Kidney epithelial cell (primary cell): Measurements from ENCODE around the gene CHTF18. TPM values are rescaled to one million over a fixed set of nuclear protein-coding genes. Genes with fewer than 3 reads are reported as not detected.

Source experiments
- DNase-seq: peaks from one replicate; pipeline ENCODE4 v3.0.0-alpha.2; 2010; ENCODE audit warnings: low read depth
- H3K27me3 ChIP-seq: 2 replicates; pipeline ENCODE4 v1.6.0; 2011; ENCODE audit warnings: low read length; ENCODE audit not compliant: control insufficient read depth, insufficient read depth
- H3K36me3 ChIP-seq: 2 replicates; pipeline ENCODE4 v1.5.1; 2011; ENCODE audit warnings: low read length; ENCODE audit not compliant: control insufficient read depth, insufficient read depth
- H3K4me3 ChIP-seq: 2 replicates; pipeline ENCODE4 v1.5.1; 2011; ENCODE audit warnings: low read depth, mild to moderate bottlenecking, control low read depth, low read length
- CTCF ChIP-seq: IDR thresholded peaks from 2 replicates; pipeline ENCODE4 v1.5.1; 2011; ENCODE audit warnings: mild to moderate bottlenecking, moderate library complexity, low read length, control low read depth, inconsistent platforms; ENCODE audit not compliant: insufficient read depth, poor library complexity, severe bottlenecking
- total RNA-seq: library from RNA; depleted of rRNA; stranded (reverse); fragments of >200 nt; gene quantifications from 2 replicates; pipeline ENCODE4 v1.2.3, GENCODE V29; 2015

The CHTF18 gene
- total RNA-seq, 1 donor from 2014 or later = 23.9 TPM

DNA sequence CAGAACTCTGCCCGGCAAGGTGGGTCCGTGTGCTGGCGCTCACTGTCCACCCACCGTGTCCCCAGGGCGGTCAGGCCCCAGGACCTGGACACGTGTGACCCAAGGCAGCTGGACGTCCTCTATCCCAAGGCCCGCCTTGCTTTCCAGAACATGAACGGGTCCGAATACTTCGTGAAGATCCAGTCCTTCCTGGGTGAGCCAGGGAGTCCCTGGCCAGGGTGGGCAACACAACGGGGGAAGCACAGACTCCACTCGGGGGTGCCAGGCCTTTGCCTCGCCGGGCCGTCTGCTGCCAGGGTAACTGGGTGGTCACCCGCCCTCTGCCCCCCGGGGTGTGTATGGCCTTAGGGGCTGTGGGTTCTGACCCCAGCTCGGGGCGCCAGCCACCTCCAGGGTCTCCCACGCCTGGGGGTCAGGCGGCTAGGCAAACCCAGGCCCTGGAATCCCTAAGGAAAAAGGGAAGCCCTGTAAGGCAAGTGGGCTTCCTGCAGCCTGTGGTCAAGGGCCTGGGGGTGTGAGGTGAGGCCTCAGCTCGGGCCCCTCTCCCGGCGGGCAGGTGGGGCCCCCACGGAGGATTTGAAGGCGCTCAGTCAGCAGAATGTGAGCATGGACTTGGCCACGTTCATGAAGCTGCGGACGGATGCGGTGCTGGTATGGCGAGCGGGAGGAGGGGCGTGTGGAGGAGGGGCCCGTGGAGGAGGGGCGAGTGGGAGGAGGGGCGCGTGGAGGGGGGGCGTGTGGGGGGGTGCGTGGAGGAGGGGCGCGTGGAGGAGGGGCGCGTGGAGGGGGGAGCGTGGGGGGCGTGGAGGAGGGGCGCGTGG, 21.4 kb upstream of the CHTF18 start:
- DNase-seq = no peak
- no peaks in the 10 kb centered on the region for H3K27me3 ChIP-seq
- no peak for TF ChIP-seq CTCF
- no peaks in the 10 kb centered on the region for H3K36me3 ChIP-seq
- no peak overlapping the region for H3K4me3 ChIP-seq

DNA sequence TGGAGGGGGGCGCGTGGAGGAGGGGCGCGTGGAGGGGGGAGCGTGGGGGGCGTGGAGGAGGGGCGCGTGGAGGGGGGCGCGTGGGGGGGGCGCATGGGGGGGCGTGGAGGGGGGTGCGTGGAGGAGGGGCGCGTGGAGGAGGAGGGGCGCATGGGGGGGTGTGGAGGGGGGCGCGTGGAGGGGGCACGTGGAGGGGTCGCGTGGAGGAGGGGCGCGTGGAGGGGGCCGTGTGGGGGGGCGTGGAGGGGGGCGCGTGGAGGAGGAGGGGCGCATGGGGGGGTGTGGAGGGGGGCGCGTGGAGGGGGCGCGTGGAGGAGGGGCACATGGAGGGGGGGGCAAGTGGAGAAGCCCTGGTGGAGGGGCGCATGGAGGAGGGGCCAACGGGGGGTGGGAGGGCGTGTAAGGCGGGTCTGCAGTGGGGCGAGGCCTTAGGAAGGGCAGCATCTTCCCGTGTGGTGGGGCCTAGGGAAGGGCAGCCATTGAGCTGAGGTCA, 20.6 kb upstream of the CHTF18 start:
- no peak for TF ChIP-seq CTCF
- Histone ChIP-seq H3K36me3 (no peaks in the 10 kb centered on the region), H3K27me3 (no peaks in the 10 kb centered on the region), H3K4me3 (no peak overlapping the region)
- no peak for DNase-seq

DNA sequence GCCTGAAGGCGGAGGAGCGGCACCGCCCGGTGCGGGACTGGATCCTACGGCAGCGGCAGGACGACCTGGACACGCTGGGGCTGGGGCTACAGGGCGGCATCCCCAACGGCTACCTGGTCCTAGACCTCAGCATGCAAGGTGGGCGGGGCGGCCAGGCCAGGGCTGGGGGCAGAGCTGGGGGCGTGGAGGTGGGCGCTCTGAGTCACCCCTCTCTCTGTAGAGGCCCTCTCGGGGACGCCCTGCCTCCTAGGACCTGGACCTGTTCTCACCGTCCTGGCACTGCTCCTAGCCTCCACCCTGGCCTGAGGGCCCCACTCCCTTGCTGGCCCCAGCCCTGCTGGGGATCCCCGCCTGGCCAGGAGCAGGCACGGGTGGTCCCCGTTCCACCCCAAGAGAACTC, 20.0 kb upstream of the CHTF18 start:
- DNase-seq = no peak
- H3K36me3 ChIP-seq = no peaks in the 10 kb centered on the region
- no peak overlapping the region for H3K4me3 ChIP-seq
- TF ChIP-seq CTCF = no peak
- no peaks in the 10 kb centered on the region for H3K27me3 ChIP-seq

DNA sequence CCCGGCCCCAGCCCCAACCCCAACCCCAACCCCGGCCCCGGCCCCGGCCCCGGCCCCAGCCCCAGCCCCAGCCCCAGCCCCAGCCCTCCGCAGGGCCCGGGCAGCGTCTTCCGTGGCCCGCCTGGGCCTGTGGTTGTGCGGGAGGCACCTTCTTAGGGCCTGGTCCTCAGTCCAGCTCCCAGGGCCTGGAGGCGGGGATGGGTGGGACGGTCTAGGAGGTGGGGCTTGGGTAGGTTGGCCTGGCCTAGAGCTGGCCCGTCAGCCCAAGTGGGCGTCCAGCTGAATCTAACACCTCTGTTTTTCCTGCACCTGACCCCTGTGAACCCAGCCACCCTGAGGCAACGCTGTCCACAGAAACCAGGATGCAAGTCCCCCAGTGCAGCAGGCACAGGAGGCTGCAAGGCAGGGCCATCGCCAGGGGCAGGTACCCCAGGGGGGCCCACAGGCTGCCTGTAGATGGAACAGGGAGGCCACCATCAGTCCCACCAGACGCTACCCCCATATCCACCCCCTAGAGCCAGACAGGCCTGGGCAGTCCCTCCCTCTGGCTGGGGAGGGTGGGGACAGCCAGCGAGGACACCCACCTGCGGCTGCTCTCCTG, 19.1 kb upstream of the CHTF18 start:
- H3K36me3 ChIP-seq = no peaks in the 10 kb centered on the region
- TF ChIP-seq CTCF = no peak
- H3K4me3 ChIP-seq = no peak overlapping the region
- no peak for DNase-seq
- H3K27me3 ChIP-seq = no peaks in the 10 kb centered on the region

- H3K36me3 ChIP-seq = no peaks in the 10 kb centered on the region
- H3K27me3 ChIP-seq = no peaks in the 10 kb centered on the region
- no peak overlapping the region for H3K4me3 ChIP-seq
- no peak for TF ChIP-seq CTCF
- no peak for DNase-seq
Measured at GRCh38 chr16:769934-770333, 18.5 kb upstream of the CHTF18 start.
